HG02588 (cell line): Measurements from ENCODE around the gene EFHC1.
A peak's percentile ranks its signal among the peaks of the same experiment; 100 is the strongest.

Source experiments
- ATAC-seq: cut with Tn5 transposase; IDR thresholded peaks from one replicate; pipeline ENCODE4 v1.9.1; 2021; ENCODE audit warnings: mild to moderate bottlenecking, moderate library complexity; ENCODE audit not compliant: unreplicated experiment

The EFHC1 gene

GRCh38 chr6:52516269-52516668 lies 96.1 kb downstream of the EFHC1 start:
- no peak for ATAC-seq

DNA sequence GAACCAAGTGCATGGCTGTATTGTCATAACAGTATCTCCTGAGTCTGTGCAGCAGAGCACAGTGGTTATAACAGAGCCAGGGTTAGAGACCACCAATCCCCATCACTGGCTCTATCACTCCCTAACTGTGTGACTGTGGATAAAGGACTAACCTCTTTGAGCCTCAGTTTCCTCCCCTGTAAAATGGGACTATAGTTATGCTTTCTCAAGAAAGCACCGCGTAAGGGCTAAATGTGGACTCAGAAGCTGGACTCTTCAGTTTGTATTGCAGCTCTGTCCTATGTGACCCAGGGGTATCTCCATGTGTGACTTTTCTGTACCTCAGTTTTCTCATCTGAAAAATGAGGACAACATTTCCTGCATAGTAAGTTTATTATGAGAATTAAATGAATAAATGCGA lies 96.8 kb downstream of the EFHC1 start:
- no peak for ATAC-seq

GRCh38 chr6:52517502-52518278 lies 97.5 kb downstream of the EFHC1 start:
- ATAC-seq = peak; percentile 96

DNA sequence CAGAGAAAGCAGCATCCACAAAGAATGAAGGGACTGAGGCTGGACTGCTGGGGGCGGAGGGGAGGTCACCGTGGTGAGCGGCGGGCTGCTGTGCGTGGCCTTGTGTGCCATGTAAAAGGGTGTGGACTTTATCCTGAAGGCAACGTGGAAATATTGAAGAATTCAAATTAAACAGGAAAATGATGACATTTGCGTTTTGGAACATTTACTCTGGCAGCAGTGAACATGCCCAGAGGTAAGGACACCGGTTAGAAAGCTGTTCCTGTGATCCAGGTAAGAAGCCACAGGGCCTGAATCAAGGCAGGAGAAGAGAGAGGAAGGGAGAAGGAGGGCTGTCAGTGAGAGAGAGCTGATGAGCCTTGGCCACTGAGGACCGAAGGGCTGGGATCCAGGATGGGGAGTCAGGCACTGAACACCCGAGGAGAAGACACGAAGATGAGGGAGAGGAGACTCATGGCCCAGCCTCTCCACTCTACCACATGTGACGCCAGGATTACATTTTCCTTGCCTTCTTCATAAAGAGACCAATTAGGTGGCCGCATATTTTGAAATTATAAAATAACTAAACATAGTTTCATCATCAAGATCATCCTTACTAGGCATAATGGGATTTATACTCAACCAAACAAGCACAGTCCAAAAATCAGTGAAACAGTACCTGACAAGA lies 98.3 kb downstream of the EFHC1 start:
- no peak for ATAC-seq

- no peak for ATAC-seq
These were observed 99.5 kb downstream of the EFHC1 start for GRCh38 chr6:52519618-52520017.

GRCh38 chr6:52522151-52522626 lies 102.0 kb downstream of the EFHC1 start:
- no peak for ATAC-seq

DNA sequence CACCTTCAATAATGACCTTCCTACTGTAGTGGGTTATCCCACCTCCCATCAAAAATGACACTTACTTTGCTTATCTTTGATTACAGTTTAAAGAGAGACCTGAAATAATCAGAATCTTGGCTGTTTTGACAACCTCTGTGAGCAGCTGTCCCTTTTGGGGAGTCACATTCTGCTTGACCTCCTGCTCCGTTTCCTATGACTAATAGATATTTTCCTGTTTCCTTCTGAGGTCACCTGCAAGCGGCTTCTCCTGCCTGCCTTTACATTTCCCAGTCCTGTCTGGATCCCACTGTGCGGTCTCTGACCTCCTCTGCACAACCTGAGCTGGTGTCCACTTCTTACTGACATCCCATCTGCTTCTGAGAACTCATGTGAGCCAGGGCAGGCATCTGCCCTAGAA lies 102.5 kb downstream of the EFHC1 start:
- no peak for ATAC-seq

DNA sequence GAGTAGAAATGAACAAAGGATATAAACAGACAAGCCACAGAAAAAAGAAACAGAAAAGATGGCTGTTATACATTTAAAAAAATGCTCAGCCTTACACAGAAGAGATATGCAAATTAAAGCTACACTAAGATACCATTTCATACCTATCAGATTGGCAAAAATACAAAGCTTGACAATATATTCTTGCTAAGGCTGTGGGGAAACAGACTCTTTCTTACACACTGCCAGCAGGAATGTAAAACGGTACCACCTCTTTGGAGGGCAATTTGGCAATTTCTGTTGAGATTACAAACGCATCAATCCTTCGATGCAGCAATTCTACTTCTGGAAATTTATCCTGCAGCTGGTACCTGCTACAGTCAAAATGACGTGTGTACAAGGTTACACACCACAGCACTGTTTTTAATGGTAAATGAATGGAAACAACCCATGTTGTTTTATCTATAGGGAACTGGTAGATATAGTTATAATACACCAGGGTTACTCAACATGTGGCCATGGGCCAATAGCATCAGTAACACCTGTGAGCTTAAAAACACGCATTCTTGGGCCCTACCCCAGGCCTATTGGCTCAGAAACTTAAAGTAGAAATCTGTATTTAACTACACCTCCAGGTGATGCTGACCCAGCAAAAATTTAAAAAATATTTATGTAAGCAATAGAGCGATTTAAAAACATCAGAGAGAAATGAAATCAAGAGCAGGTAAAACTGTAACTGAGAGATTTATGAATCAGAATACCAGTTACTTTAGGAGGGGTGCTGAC lies 103.4 kb downstream of the EFHC1 start:
- no peak for ATAC-seq

DNA sequence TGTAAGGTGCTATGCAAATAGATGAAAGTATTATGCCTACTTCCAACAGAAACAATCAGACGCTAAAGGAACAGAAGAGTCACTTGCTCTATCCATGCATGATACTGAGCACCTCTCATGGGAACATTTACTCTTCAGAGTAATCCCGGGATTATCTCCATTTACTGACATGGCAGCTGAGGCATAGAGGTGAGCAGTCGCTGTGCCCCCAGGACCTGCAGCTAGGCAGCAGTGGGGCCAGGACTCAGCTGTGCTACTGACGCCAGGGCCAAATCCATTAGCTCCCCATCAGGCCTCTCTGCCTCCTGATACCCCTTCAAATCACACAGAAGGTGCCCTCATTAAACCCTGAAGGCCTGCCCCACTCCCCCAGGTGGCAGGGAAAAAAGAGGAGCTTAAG lies 104.8 kb downstream of the EFHC1 start:
- ATAC-seq = no peak

- no peak for ATAC-seq
These were observed 106.5 kb downstream of the EFHC1 start for GRCh38 chr6:52526634-52527033.

- no peak for ATAC-seq
These were observed 107.3 kb downstream of the EFHC1 start for GRCh38 chr6:52527436-52527835.

- ATAC-seq = no peak
These were observed 109.2 kb downstream of the EFHC1 start for GRCh38 chr6:52529311-52529710.

GRCh38 chr6:52530351-52530750 lies 110.2 kb downstream of the EFHC1 start:
- ATAC-seq = no peak

DNA sequence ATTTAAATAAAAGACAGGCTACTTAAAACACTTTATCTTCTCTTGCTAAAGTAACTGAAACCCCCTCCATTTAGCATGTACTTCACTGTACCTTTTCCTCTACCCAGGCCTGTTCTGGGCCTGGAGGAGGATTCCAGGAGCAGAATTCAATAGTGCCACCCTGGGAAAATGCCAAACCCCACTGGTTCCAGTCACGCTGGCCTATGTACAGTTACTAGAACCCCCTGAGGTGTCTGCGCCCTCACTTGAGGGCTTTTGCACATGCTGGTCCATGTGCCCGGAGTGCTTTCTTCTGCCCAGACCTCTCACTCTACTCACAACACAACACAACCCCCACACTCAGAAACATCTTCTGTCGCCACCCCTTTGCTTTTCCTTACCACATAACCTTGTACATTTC lies 111.3 kb downstream of the EFHC1 start:
- no peak for ATAC-seq

DNA sequence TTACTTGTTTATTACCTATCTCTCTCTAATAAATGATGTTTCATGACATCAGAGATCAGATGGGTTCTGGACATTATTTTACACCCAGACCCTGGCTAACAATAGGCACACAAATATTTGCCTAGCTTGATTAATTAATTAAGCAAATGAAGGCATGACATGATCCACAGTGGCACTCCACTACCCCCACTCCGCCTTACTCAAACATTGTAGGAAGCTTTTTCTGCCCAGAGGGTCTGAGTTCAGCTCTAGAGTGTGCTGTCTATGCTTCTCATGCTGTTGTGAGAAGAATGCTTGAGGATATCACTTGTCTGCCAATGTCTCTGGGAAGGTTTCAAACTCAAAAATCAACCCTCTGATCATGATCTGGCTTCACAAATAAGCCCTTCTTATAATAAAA lies 111.7 kb downstream of the EFHC1 start:
- ATAC-seq = no peak

DNA sequence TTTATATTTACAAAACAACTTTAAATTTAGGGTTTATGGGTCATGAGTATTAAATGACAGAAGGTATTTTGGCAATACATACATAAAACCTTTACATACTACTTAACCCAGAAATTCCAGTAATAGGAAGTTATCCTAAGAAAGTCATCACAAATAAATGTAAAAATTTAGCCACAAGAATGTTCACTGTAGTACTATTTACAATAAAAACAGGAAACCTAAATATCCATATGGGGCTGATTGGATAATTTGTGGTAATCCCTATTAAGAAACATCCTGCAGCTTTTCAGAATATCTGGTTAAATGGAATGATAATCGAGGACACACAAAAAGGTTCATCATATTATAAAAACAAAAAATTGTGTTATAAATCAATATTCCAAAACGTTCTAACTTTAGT lies 112.3 kb downstream of the EFHC1 start:
- ATAC-seq = no peak

GRCh38 chr6:52533491-52533890 lies 113.3 kb downstream of the EFHC1 start:
- ATAC-seq = no peak

DNA sequence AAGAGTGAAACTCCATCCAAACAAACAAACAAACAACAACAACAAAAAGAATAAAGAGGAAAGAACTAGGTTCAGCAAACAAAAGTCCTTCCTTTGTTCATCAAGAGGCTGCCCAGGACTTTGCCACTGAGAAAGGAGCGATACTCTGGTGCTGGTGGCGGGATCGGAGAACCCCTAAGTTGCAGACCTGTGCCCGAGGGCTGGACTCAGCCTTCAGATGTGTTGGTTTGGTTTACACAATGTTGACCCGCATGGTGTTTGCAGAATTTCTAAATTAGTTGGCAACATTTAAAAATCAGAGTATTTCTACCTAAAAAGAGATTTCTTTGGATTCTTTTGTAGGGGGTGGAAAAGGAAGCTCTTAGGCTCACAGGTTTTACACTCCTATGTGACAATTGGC lies 114.2 kb downstream of the EFHC1 start:
- no peak for ATAC-seq

- no peak for ATAC-seq
These were observed 114.8 kb downstream of the EFHC1 start for GRCh38 chr6:52534966-52535390.

- peak; percentile 9 for ATAC-seq
These were observed 115.7 kb downstream of the EFHC1 start for GRCh38 chr6:52535711-52536423.

GRCh38 chr6:52536424-52536916 lies 116.3 kb downstream of the EFHC1 start:
- ATAC-seq = peak; percentile 34
